HepG2 (cell line): Measurements from ENCODE around the gene TTLL10. TPM values are rescaled to one million over a fixed set of nuclear protein-coding genes. Genes with fewer than 3 reads are reported as not detected.

Experiments used
- CBX1 ChIP-seq: IDR thresholded peaks from one replicate; pipeline ENCODE4 v1.6.1; 2016; ENCODE audit warnings: antibody characterized with exemption, low read depth
- CEBPG ChIP-seq: IDR thresholded peaks from 2 replicates; pipeline ENCODE4 v1.6.1; 2016
- DR1 ChIP-seq: sonication (generic); formaldehyde crosslinking; IDR thresholded peaks from 2 replicates; pipeline ENCODE4 v1.8.0; 2021; ENCODE audit warnings: mild to moderate bottlenecking, missing genetic modification reagents, inconsistent platforms
- FOXJ3 ChIP-seq: sonication (generic); formaldehyde crosslinking; IDR thresholded peaks from 2 replicates; pipeline ENCODE4 v1.4.0; 2020; ENCODE audit warnings: missing genetic modification reagents, mild to moderate bottlenecking, borderline replicate concordance
- HNF4A ChIP-seq: sonication (generic); formaldehyde crosslinking; IDR thresholded peaks from 2 replicates; pipeline ENCODE4 v1.4.0; 2020; ENCODE audit warnings: missing genetic modification reagents
- MTA1 ChIP-seq: sonication (generic); formaldehyde crosslinking; IDR thresholded peaks from 2 replicates; pipeline ENCODE4 v1.4.0; 2020; ENCODE audit warnings: missing genetic modification reagents, mild to moderate bottlenecking, borderline replicate concordance
- NFKB2 ChIP-seq: sonication (generic); formaldehyde crosslinking; IDR thresholded peaks from 2 replicates; pipeline ENCODE4 v1.4.0; 2020; ENCODE audit warnings: missing genetic modification reagents, borderline replicate concordance
- RELA ChIP-seq: sonication (generic); formaldehyde crosslinking; IDR thresholded peaks from 2 replicates; pipeline ENCODE4 v1.4.0; 2020; ENCODE audit warnings: missing genetic modification reagents
- SCMH1 ChIP-seq: sonication (generic); formaldehyde crosslinking; IDR thresholded peaks from 2 replicates; pipeline ENCODE4 v1.9.0; 2021; ENCODE audit warnings: missing genetic modification reagents, mild to moderate bottlenecking, borderline replicate concordance
- SP1 ChIP-seq, 2 experiments: fragments of 450-650 bp in 1 of 2; sonication (generic) in 1 of 2; formaldehyde crosslinking in 1 of 2; IDR thresholded peaks; 2 replicates each; pipeline versions ENCODE4 v1.4.0 to v1.6.1; 2016 to 2020; ENCODE audit warnings: missing genetic modification reagents in 1 of 2
- SUZ12 ChIP-seq: fragments of 150-350 bp; IDR thresholded peaks from 2 replicates; pipeline ENCODE4 v1.6.1; 2014; ENCODE audit warnings: low read depth, low read length
- ZBTB38 ChIP-seq: sonication (generic); formaldehyde crosslinking; IDR thresholded peaks from 2 replicates; pipeline ENCODE4 v1.5.1; 2020; ENCODE audit warnings: mild to moderate bottlenecking, missing genetic modification reagents
- ZNF33A ChIP-seq: sonication (generic); formaldehyde crosslinking; IDR thresholded peaks from 2 replicates; pipeline ENCODE4 v1.5.1; 2020; ENCODE audit warnings: missing genetic modification reagents, mild to moderate bottlenecking, moderate library complexity, borderline replicate concordance
- ZNF724P ChIP-seq: sonication (generic); formaldehyde crosslinking; IDR thresholded peaks from 2 replicates; pipeline ENCODE4 v1.8.0; 2022; ENCODE audit warnings: missing genetic modification reagents, borderline replicate concordance
- polyA plus RNA-seq, 8 experiments: library from polyadenylated mRNA; depleted of rRNA in 3 of 8; stranded (reverse) in 7 of 8; unstranded in 1 of 8; fragments of >200 nt; fragmentation: Illumina TruSeq in 4 of 8; extraction: Trizol in 4 of 8; gene quantifications; 2 replicates each; pipeline versions ENCODE4 v1.2.1 to v1.2.3, GENCODE V29; 2011 to 2016; ENCODE audit warnings: low read depth in 4 of 8, missing spikeins in 1 of 8, mixed read lengths in 1 of 8; ENCODE audit not compliant: insufficient read depth in 1 of 8
- total RNA-seq, 5 experiments: library from RNA; depleted of rRNA; stranded (reverse); fragments of >200 nt; fragmentation: Illumina TruSeq; extraction: Trizol; gene quantifications; 2 replicates each; pipeline ENCODE4 v1.2.3, GENCODE V29; 2016; ENCODE audit warnings: low read depth in 1 of 5
- TF ChIP-seq, protein P1 (sequence below): sonication (generic); formaldehyde crosslinking; IDR thresholded peaks from 2 replicates; pipeline ENCODE4 v1.5.0; 2020; ENCODE audit warnings: mild to moderate bottlenecking, missing genetic modification reagents
- TF ChIP-seq, protein P2 (sequence below): sonication (generic); formaldehyde crosslinking; IDR thresholded peaks from 2 replicates; pipeline ENCODE4 v1.9.0; 2022; ENCODE audit warnings: missing genetic modification reagents, mild to moderate bottlenecking, borderline replicate concordance
- TF ChIP-seq, protein P3 (sequence below): sonication (generic); formaldehyde crosslinking; IDR thresholded peaks from 2 replicates; pipeline ENCODE4 v1.5.0; 2020; ENCODE audit warnings: mild to moderate bottlenecking, missing genetic modification reagents, moderate library complexity
- TF ChIP-seq, protein P4 (sequence below): sonication (generic); formaldehyde crosslinking; conservative IDR thresholded peaks from 2 replicates; pipeline ENCODE4 v1.8.0; 2022; ENCODE audit warnings: missing genetic modification reagents
- TF ChIP-seq, protein P5 (sequence below): sonication (generic); formaldehyde crosslinking; IDR thresholded peaks from 2 replicates; pipeline ENCODE4 v1.5.0; 2020; ENCODE audit warnings: mild to moderate bottlenecking, missing genetic modification reagents

The TTLL10 gene
- total and polyA plus RNA-seq, 2 of the 13 experiments (the other 11 are each of a cell fraction or from before 2014, with no cell fraction given) = not detected

GRCh38 chr1:1244192-1244811 is 70.6 kb downstream of the TTLL10 start (continued):
- TF ChIP-seq, protein P1, sequence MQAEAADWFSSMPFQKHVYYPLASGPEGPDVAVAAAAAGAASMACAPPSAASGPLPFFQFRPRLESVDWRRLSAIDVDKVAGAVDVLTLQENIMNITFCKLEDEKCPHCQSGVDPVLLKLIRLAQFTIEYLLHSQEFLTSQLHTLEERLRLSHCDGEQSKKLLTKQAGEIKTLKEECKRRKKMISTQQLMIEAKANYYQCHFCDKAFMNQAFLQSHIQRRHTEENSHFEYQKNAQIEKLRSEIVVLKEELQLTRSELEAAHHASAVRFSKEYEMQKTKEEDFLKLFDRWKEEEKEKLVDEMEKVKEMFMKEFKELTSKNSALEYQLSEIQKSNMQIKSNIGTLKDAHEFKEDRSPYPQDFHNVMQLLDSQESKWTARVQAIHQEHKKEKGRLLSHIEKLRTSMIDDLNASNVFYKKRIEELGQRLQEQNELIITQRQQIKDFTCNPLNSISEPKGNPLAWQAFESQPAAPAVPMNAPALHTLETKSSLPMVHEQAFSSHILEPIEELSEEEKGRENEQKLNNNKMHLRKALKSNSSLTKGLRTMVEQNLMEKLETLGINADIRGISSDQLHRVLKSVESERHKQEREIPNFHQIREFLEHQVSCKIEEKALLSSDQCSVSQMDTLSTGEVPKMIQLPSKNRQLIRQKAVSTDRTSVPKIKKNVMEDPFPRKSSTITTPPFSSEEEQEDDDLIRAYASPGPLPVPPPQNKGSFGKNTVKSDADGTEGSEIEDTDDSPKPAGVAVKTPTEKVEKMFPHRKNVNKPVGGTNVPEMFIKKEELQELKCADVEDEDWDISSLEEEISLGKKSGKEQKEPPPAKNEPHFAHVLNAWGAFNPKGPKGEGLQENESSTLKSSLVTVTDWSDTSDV (CRISPR knock-in tag) = no peak
- no peak for TF ChIP-seq SP1 (IDR thresholded peaks at IDR 0.05)
- TF ChIP-seq SP1 (CRISPR knock-in tag; IDR thresholded peaks at IDR 0.05) = no peak
- no peak for TF ChIP-seq SUZ12
- no peak for TF ChIP-seq CBX1
- 0 out of 2 replicates have a peak, but pooled peaks have one; percentile 21 for TF ChIP-seq HNF4A (CRISPR knock-in tag)
- no peak for TF ChIP-seq NFKB2 (CRISPR knock-in tag)
- TF ChIP-seq SCMH1 = no peak
- no peak for TF ChIP-seq ZBTB38
- no peak for TF ChIP-seq DR1 (CRISPR knock-in tag)
- TF ChIP-seq, protein P2, sequence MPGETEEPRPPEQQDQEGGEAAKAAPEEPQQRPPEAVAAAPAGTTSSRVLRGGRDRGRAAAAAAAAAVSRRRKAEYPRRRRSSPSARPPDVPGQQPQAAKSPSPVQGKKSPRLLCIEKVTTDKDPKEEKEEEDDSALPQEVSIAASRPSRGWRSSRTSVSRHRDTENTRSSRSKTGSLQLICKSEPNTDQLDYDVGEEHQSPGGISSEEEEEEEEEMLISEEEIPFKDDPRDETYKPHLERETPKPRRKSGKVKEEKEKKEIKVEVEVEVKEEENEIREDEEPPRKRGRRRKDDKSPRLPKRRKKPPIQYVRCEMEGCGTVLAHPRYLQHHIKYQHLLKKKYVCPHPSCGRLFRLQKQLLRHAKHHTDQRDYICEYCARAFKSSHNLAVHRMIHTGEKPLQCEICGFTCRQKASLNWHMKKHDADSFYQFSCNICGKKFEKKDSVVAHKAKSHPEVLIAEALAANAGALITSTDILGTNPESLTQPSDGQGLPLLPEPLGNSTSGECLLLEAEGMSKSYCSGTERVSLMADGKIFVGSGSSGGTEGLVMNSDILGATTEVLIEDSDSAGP (CRISPR knock-in tag) = peak; percentile 15; the same call in 1 of the 2 replicates
- no peak for TF ChIP-seq RELA (CRISPR knock-in tag)
- TF ChIP-seq, protein P3, sequence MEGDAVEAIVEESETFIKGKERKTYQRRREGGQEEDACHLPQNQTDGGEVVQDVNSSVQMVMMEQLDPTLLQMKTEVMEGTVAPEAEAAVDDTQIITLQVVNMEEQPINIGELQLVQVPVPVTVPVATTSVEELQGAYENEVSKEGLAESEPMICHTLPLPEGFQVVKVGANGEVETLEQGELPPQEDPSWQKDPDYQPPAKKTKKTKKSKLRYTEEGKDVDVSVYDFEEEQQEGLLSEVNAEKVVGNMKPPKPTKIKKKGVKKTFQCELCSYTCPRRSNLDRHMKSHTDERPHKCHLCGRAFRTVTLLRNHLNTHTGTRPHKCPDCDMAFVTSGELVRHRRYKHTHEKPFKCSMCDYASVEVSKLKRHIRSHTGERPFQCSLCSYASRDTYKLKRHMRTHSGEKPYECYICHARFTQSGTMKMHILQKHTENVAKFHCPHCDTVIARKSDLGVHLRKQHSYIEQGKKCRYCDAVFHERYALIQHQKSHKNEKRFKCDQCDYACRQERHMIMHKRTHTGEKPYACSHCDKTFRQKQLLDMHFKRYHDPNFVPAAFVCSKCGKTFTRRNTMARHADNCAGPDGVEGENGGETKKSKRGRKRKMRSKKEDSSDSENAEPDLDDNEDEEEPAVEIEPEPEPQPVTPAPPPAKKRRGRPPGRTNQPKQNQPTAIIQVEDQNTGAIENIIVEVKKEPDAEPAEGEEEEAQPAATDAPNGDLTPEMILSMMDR (CRISPR knock-in tag) = no peak
- TF ChIP-seq CEBPG (CRISPR knock-in tag) = no peak
- no peak for TF ChIP-seq ZNF724P (CRISPR knock-in tag)
- TF ChIP-seq, protein P4, sequence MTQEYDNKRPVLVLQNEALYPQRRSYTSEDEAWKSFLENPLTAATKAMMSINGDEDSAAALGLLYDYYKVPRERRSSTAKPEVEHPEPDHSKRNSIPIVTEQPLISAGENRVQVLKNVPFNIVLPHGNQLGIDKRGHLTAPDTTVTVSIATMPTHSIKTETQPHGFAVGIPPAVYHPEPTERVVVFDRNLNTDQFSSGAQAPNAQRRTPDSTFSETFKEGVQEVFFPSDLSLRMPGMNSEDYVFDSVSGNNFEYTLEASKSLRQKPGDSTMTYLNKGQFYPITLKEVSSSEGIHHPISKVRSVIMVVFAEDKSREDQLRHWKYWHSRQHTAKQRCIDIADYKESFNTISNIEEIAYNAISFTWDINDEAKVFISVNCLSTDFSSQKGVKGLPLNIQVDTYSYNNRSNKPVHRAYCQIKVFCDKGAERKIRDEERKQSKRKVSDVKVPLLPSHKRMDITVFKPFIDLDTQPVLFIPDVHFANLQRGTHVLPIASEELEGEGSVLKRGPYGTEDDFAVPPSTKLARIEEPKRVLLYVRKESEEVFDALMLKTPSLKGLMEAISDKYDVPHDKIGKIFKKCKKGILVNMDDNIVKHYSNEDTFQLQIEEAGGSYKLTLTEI (CRISPR knock-in tag) = no peak
- TF ChIP-seq, protein P5, sequence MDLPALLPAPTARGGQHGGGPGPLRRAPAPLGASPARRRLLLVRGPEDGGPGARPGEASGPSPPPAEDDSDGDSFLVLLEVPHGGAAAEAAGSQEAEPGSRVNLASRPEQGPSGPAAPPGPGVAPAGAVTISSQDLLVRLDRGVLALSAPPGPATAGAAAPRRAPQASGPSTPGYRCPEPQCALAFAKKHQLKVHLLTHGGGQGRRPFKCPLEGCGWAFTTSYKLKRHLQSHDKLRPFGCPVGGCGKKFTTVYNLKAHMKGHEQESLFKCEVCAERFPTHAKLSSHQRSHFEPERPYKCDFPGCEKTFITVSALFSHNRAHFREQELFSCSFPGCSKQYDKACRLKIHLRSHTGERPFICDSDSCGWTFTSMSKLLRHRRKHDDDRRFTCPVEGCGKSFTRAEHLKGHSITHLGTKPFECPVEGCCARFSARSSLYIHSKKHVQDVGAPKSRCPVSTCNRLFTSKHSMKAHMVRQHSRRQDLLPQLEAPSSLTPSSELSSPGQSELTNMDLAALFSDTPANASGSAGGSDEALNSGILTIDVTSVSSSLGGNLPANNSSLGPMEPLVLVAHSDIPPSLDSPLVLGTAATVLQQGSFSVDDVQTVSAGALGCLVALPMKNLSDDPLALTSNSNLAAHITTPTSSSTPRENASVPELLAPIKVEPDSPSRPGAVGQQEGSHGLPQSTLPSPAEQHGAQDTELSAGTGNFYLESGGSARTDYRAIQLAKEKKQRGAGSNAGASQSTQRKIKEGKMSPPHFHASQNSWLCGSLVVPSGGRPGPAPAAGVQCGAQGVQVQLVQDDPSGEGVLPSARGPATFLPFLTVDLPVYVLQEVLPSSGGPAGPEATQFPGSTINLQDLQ = no peak
- TF ChIP-seq ZNF33A (CRISPR knock-in tag) = no peak
- no peak for TF ChIP-seq MTA1 (CRISPR knock-in tag)
- no peak for TF ChIP-seq FOXJ3 (CRISPR knock-in tag)
